Measurements from ENCODE around the gene CCR5AS.
"Not testable (repeated sequence)": the region's sequence is repeated elsewhere in the genome, so short reads cannot be mapped to it uniquely, and the experiment has no call there.

The CCR5AS gene

GRCh38 chr3:46406788-46407611 is at the start of gene CCR5AS, which contains the start of gene CCRL2:
Gene CCR5AS (minus strand): TSS chr3:46407066.
Gene CCRL2 (plus strand): TSS chr3:46407259. CDS start chr3:46408080, 821 bp downstream.
- DNase-seq: peak; percentile 45

GRCh38 chr3:46456118-46456517 is 49.3 kb upstream of the CCR5AS start:
- DNase-seq: no peak

GRCh38 chr3:46455231-46456115 is 48.6 kb upstream of the CCR5AS start:
- no peak for DNase-seq

- DNase-seq: no peak
These were observed 47.7 kb upstream of the CCR5AS start for GRCh38 chr3:46454606-46455005.

- DNase-seq: no peak
These were observed 47.3 kb upstream of the CCR5AS start for GRCh38 chr3:46454209-46454595.

- no peak for DNase-seq
These were observed 46.8 kb upstream of the CCR5AS start for GRCh38 chr3:46453526-46454208.

GRCh38 chr3:46449755-46450552 is 43.1 kb upstream of the CCR5AS start:
- DNase-seq: no peak

GRCh38 chr3:46448721-46449120 is 41.9 kb upstream of the CCR5AS start:
- DNase-seq: no peak

- no peak for DNase-seq
These were observed 40.5 kb upstream of the CCR5AS start for GRCh38 chr3:46447228-46447985.

- no peak for DNase-seq
These were observed 36.0 kb upstream of the CCR5AS start for GRCh38 chr3:46442576-46443530.

GRCh38 chr3:46440531-46441294 is 33.8 kb upstream of the CCR5AS start:
- peak; percentile 34 for DNase-seq

- DNase-seq: no peak
These were observed 32.0 kb upstream of the CCR5AS start for GRCh38 chr3:46438831-46439230.

- no peak for DNase-seq
These were observed 28.3 kb upstream of the CCR5AS start for GRCh38 chr3:46435081-46435726.

- DNase-seq: no peak
These were observed 27.0 kb upstream of the CCR5AS start for GRCh38 chr3:46433841-46434240.

GRCh38 chr3:46433118-46433517 is 26.3 kb upstream of the CCR5AS start:
- DNase-seq: not testable (repeated sequence)

GRCh38 chr3:46431905-46432304 is 25.0 kb upstream of the CCR5AS start:
- not testable (repeated sequence) for DNase-seq

- DNase-seq: not testable (repeated sequence)
These were observed 24.0 kb upstream of the CCR5AS start for GRCh38 chr3:46430879-46431278.

- no peak for DNase-seq
These were observed 22.8 kb upstream of the CCR5AS start for GRCh38 chr3:46429671-46430070.

GRCh38 chr3:46429250-46429649 is 22.4 kb upstream of the CCR5AS start:
- DNase-seq: no peak

Measured in CD4-positive, alpha-beta T cell treated with Interleukin-17A for 4 hours (primary cell).